GM21786 (cell line): ENCODE data around the gene ORMDL3.
"Not testable (repeated sequence)": the region's sequence is repeated elsewhere in the genome, so short reads cannot be mapped to it uniquely, and the experiment has no call there.

Experiments used
- ATAC-seq: cut with Tn5 transposase; IDR thresholded peaks from one replicate; pipeline ENCODE4 v1.9.1; 2021; ENCODE audit not compliant: unreplicated experiment

The ORMDL3 gene

GRCh38 chr17:39925282-39926134 is 1.9 kb downstream of the ORMDL3 start:
- no peak for ATAC-seq

GRCh38 chr17:39924691-39925055 is 2.7 kb downstream of the ORMDL3 start:
- ATAC-seq, result no peak

- ATAC-seq, result no peak
Measured at GRCh38 chr17:39923836-39924690, 3.3 kb downstream of the ORMDL3 start.

GRCh38 chr17:39923230-39923629 is 4.2 kb downstream of the ORMDL3 start:
- ATAC-seq, result no peak

- no peak for ATAC-seq
Measured at GRCh38 chr17:39922006-39922405, 5.4 kb downstream of the ORMDL3 start.

GRCh38 chr17:39921323-39921722 is 6.1 kb downstream of the ORMDL3 start:
- ATAC-seq, result no peak

GRCh38 chr17:39920218-39921210 is 6.9 kb downstream of the ORMDL3 start:
- ATAC-seq, result no peak

GRCh38 chr17:39919087-39919683 is 8.2 kb downstream of the ORMDL3 start:
- ATAC-seq, result no peak

GRCh38 chr17:39916918-39917317 is 10.5 kb downstream of the ORMDL3 start:
- ATAC-seq, result no peak

- ATAC-seq, result no peak
Measured at GRCh38 chr17:39915559-39915958, 11.8 kb downstream of the ORMDL3 start.

GRCh38 chr17:39913989-39914388 is 13.4 kb downstream of the ORMDL3 start:
- no peak for ATAC-seq

GRCh38 chr17:39908789-39909352 is 18.5 kb downstream of the ORMDL3 start:
- no peak for ATAC-seq

- ATAC-seq, result no peak
Measured at GRCh38 chr17:39904990-39905288, 22.5 kb downstream of the ORMDL3 start.

- ATAC-seq, result no peak
Measured at GRCh38 chr17:39903158-39903884, 24.1 kb downstream of the ORMDL3 start.

GRCh38 chr17:39902027-39902426 is 25.4 kb downstream of the ORMDL3 start:
- not testable (repeated sequence) for ATAC-seq

GRCh38 chr17:39899215-39899614 is 28.2 kb downstream of the ORMDL3 start:
- ATAC-seq, result no peak

- no peak for ATAC-seq
Measured at GRCh38 chr17:39898088-39898487, 29.3 kb downstream of the ORMDL3 start.

- no peak for ATAC-seq
Measured at GRCh38 chr17:39894681-39895376, 32.6 kb downstream of the ORMDL3 start.

- ATAC-seq, result no peak
Measured at GRCh38 chr17:39889200-39889599, 38.2 kb downstream of the ORMDL3 start.
